WI38 (cell line): ENCODE results near the gene SPATA22.
"Not testable (repeated sequence)": the region's sequence is repeated elsewhere in the genome, so short reads cannot be mapped to it uniquely, and the experiment has no call there.

Source experiments
- H3K4me3 ChIP-seq: 2 replicates; pipeline ENCODE4 v1.5.1; 2011; ENCODE audit warnings: low read depth, mild to moderate bottlenecking, control low read depth, low read length
- TF ChIP-seq, protein P1 (sequence below): IDR thresholded peaks from 2 replicates; pipeline ENCODE4 v1.5.1; 2012; ENCODE audit warnings: low read depth, mild to moderate bottlenecking, control low read depth, low read length

Gene SPATA22

DNA sequence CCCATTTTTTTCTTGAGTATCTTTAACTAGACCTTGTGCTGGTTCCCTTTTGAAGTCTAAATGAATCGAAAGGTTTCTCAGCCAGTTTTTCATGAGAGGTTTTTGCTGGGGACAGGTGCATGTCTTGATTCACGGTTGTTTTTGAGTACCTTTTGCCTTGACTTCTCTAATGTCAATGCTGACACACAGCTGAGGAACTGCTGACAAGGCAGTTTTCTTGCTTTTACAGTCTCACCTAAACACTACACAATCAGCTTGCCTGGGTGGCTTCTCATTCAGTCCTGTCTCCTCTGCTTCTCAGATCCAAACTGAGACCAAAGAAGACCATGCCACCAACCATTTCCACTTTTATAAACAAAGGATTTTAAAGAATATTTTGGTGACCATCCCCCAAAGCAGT lies 53.4 kb downstream of the SPATA22 start:
- TF ChIP-seq, protein P1, sequence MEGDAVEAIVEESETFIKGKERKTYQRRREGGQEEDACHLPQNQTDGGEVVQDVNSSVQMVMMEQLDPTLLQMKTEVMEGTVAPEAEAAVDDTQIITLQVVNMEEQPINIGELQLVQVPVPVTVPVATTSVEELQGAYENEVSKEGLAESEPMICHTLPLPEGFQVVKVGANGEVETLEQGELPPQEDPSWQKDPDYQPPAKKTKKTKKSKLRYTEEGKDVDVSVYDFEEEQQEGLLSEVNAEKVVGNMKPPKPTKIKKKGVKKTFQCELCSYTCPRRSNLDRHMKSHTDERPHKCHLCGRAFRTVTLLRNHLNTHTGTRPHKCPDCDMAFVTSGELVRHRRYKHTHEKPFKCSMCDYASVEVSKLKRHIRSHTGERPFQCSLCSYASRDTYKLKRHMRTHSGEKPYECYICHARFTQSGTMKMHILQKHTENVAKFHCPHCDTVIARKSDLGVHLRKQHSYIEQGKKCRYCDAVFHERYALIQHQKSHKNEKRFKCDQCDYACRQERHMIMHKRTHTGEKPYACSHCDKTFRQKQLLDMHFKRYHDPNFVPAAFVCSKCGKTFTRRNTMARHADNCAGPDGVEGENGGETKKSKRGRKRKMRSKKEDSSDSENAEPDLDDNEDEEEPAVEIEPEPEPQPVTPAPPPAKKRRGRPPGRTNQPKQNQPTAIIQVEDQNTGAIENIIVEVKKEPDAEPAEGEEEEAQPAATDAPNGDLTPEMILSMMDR, result no peak
- H3K4me3 ChIP-seq, result no peak overlapping the region

DNA sequence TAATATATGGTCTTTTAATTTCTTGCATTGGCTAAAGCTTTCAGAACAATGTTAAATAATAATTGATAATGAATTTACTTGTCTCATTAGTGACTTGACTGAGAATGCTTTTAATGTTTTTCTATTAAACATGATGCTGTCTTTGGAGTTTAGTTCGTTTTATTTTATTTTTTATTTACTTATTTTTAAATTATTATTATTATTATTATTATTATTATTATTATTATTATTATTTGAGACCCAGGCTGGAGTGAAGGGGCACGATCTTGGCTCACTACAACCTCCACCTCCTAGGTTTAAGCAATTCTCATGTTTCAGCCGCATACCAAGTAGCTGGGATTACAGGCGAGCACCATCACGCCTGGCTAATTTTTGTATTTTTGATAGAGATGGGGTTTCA lies 56.0 kb downstream of the SPATA22 start:
- H3K4me3 ChIP-seq, result no peak overlapping the region
- TF ChIP-seq, protein P1, result no peak

DNA sequence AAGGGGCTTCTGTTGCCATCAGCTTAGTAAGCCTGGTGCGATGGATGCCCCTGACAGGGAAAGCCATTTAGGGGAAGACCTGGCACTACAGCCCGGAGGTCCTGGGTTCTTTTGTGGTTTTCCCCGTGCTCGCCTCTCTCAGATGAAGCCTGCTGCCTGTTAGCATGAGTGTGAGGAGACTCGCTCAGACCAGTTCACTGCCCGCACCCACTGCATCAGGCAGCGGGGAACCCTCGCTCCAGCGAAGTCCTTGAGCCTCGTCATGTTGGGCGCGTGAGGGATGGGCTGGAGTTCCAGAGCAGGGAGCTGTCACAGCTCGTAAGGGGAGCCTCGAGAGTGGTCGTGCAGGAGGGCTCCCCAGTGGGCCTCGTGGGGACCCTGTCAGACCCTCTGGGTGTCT lies 59.4 kb downstream of the SPATA22 start:
- not testable (repeated sequence) for H3K4me3 ChIP-seq

DNA sequence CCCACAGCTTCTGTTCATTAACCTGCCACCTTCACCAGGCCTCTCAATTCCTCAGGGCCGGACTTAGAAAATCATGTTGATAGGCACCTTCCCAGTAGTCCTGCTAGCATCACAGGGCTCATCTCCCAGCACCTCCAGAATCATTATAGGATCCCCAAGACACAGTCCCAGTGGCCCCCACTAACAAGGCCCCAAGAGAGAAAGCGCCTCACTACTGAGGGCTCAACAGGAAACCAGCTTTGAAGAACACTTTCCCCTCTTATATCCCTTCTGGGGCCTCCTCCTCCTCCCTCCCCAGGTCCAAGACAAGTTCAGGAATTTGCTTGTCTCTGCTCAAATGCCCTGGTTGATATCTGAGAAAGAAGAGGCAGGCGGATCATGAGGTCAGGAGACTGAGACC lies 60.5 kb downstream of the SPATA22 start, which contains the start of gene OR3A3:
Gene OR3A3 (plus strand): TSS at position 301 of the 400 bp plus-strand sequence.
- no peak within 1 kb of the TSS for H3K4me3 ChIP-seq
- TF ChIP-seq, protein P1, result no peak

DNA sequence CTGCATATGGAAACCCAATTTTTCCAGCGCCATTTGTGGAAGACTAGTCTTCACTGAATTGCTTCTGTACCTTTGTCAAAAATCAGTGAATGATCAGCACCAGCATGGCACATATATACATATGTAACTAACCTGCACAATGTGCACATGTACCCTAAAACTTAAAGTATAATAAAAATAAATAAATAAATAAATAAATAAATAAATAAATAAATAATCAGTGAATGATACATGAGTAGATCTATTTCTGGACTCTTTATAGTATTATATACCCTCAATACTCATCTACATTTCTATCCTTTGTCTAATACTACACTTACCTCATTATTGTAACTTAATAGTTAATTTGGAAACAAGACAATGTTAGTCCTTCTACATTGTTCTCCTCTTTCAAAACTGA lies 67.8 kb downstream of the SPATA22 start:
- not testable (repeated sequence) for H3K4me3 ChIP-seq

DNA sequence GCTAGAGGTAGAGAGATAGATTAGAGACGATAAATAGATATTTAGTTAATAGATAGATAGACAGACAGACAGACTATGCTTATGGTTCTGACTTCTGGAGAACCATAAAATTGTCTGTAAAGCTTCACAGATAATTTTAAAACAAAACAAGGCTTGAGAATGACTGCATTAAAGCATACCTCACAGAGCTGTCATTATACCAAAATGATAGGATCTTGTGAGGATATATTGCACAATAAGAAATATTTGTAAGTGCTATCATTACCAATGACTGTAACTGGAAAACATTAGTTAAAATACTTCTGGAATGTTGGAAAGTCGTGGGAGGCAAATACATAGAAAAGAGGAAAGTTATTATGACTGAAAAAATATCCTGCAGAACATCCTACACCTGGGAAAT lies 69.8 kb downstream of the SPATA22 start:
- TF ChIP-seq, protein P1, result no peak
- no peak overlapping the region for H3K4me3 ChIP-seq

DNA sequence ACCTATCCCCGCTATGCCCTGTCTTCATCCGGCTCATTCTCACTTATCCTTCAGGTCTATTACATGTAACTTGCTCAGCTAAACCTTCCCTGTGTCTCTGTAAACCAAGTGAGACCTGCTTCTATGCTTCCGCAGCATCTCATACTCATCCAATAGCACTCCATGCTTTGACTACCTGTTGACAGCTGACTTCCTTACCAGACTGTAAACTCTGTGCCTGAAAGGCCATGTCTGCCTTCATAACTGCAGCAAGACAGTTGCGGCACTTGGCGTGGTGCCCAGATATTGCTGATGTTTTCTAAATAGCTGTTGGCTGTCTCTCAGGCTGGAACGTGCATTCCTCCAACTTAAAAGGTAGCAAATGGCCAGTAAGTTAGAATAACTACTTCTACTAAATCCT lies 71.6 kb downstream of the SPATA22 start:
- TF ChIP-seq, protein P1, result no peak
- no peak overlapping the region for H3K4me3 ChIP-seq

DNA sequence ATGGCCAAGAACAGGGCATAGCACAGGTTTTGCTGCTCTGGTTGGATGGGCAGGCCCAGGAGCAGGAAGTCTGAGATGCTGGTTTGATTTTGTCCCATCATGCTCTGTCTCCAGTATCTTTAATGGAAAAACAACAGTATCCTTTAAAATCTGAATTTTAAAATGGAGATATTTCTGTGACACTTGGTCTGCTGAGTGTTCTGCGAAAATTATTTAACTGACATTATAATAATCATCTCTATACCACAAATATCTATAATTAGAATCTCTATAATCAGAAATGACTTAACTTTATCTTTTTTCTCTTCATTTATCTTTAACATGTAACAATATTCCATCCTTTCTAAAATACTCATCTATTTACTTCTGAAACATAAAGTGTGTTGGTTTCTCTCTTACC lies 73.3 kb downstream of the SPATA22 start, which contains the start of gene OR1E1:
Gene OR1E1 (minus strand): TSS at position 101 of the 400 bp plus-strand sequence. CDS start 0 bp downstream, at position 101.
- no peak within 1 kb of the TSS for H3K4me3 ChIP-seq
- TF ChIP-seq, protein P1, result no peak

DNA sequence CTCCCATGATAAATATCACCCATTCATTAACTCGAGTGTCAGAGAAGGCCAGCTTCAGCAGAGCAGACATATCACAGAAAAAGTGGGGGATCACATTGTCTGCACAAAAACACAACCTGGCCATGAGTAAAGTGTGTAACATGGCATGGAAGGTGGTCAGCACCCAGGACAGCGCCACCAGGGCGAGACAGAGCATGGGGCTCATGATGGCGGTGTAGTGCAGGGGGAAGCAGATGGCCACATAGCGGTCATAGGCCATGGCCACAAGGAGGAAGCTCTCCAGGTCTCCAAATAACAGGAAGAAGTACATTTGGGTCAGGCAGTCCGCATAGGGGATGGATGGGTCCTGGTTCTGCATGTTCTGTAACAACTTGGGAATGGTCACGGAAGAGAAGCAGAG lies 73.8 kb downstream of the SPATA22 start:
- H3K4me3 ChIP-seq, result not testable (repeated sequence)
